Astrocyte (in vitro differentiated cells and primary cell): Measurements from ENCODE around the gene GPR162. TPM values are rescaled to one million over a fixed set of nuclear protein-coding genes. Genes with fewer than 3 reads are reported as not detected.

Source experiments
- DNase-seq: peaks from one replicate; pipeline ENCODE4 v3.0.0-alpha.2; 2010; ENCODE audit warnings: low read depth
- FAIRE-seq: peaks from 2 replicates; lab custom pipeline; 2011; peaks lifted over from hg19 to GRCh38; lab: Jason Lieb, UNC
- H2AFZ ChIP-seq: 2 replicates; pipeline ENCODE4 v1.6.0; 2012; ENCODE audit warnings: low read depth, low read length, inconsistent platforms
- H3K27ac ChIP-seq: 2 replicates; pipeline ENCODE4 v1.5.1; 2011; ENCODE audit warnings: low read depth, low read length, inconsistent platforms
- H3K27me3 ChIP-seq: 2 replicates; pipeline ENCODE4 v1.6.0; 2011; ENCODE audit warnings: low read length, inconsistent platforms; ENCODE audit not compliant: insufficient read depth
- H3K36me3 ChIP-seq: 2 replicates; pipeline ENCODE4 v1.5.1; 2011; ENCODE audit warnings: low read length, inconsistent platforms; ENCODE audit not compliant: insufficient read depth
- H3K4me1 ChIP-seq: 2 replicates; pipeline ENCODE4 v1.5.1; 2011; ENCODE audit warnings: low read length, inconsistent platforms; ENCODE audit not compliant: insufficient read depth
- H3K4me2 ChIP-seq: 2 replicates; pipeline ENCODE4 v1.6.0; 2012; ENCODE audit warnings: low read length, inconsistent platforms
- H3K4me3 ChIP-seq: 2 replicates; pipeline ENCODE4 v1.5.1; 2011; ENCODE audit warnings: low read depth, mild to moderate bottlenecking, low read length, inconsistent platforms; ENCODE audit not compliant: insufficient read depth
- H3K79me2 ChIP-seq: 2 replicates; pipeline ENCODE4 v1.6.0; 2012; ENCODE audit warnings: mild to moderate bottlenecking, low read length, inconsistent platforms; ENCODE audit not compliant: insufficient read depth
- H3K9ac ChIP-seq: 2 replicates; pipeline ENCODE4 v1.6.0; 2012; ENCODE audit warnings: mild to moderate bottlenecking, low read length, inconsistent platforms
- H3K9me3 ChIP-seq: 2 replicates; pipeline ENCODE4 v1.5.1; 2012; ENCODE audit warnings: low read depth, mild to moderate bottlenecking, low read length, inconsistent platforms; ENCODE audit not compliant: insufficient read depth
- H4K20me1 ChIP-seq: 2 replicates; pipeline ENCODE4 v1.6.0; 2012; ENCODE audit warnings: low read length, inconsistent platforms; ENCODE audit not compliant: insufficient read depth
- H3K27ac Mint-ChIP-seq: one replicate; pipeline ENCODE4 v1.8.0; 2021; ENCODE audit warnings: mild to moderate bottlenecking, mixed read lengths; ENCODE audit not compliant: unreplicated experiment
- H3K27me3 Mint-ChIP-seq: one replicate; pipeline ENCODE4 v1.8.0; 2021; ENCODE audit warnings: low read depth, mixed read lengths; ENCODE audit not compliant: unreplicated experiment
- H3K36me3 Mint-ChIP-seq: one replicate; pipeline ENCODE4 v1.8.0; 2021; ENCODE audit warnings: low read depth, mixed read lengths; ENCODE audit not compliant: unreplicated experiment
- H3K4me1 Mint-ChIP-seq: one replicate; pipeline ENCODE4 v1.8.0; 2021; ENCODE audit warnings: low read depth, mixed read lengths; ENCODE audit not compliant: unreplicated experiment
- H3K4me3 Mint-ChIP-seq: one replicate; pipeline ENCODE4 v1.8.0; 2021; ENCODE audit warnings: mild to moderate bottlenecking, moderate library complexity, mixed read lengths; ENCODE audit not compliant: unreplicated experiment
- H3K9me3 Mint-ChIP-seq: one replicate; pipeline ENCODE4 v1.8.0; 2021; ENCODE audit warnings: mild to moderate bottlenecking, mixed read lengths; ENCODE audit not compliant: unreplicated experiment
- EZH2 ChIP-seq: IDR thresholded peaks from 2 replicates; pipeline ENCODE4 v1.6.1; 2012; ENCODE audit warnings: mild to moderate bottlenecking, low read length, inconsistent platforms; ENCODE audit not compliant: insufficient read depth
- total RNA-seq: library from RNA; stranded (reverse); gene quantifications from 2 replicates; pipeline ENCODE4 v1.2.1, GENCODE V29; 2021
- TF ChIP-seq, protein P1 (sequence below): IDR thresholded peaks from 2 replicates; pipeline ENCODE4 v1.5.1; 2011; ENCODE audit warnings: low read depth, mild to moderate bottlenecking, inconsistent platforms, low read length, moderate library complexity; ENCODE audit not compliant: insufficient read depth

The GPR162 gene
- total RNA-seq, 1 donor from 2014 or later: 6.2 TPM

- Histone ChIP-seq H3K27ac (no peak overlapping the region), H3K9me3 (no peaks in the 10 kb centered on the region), H3K79me2 (peaks cover 5% of the 10 kb centered on the region), H2AFZ (no peak overlapping the region), H3K27me3 (no peaks in the 10 kb centered on the region), H4K20me1 (no peaks in the 10 kb centered on the region), H3K36me3 (no peaks in the 10 kb centered on the region), H3K4me3 (no peak overlapping the region), H3K4me2 (no peak overlapping the region), H3K9ac (no peak overlapping the region), H3K4me1 (peaks cover 22% of the 10 kb centered on the region)
- no peak overlapping the region for H3K4me3 Mint-ChIP-seq
- H3K4me1 Mint-ChIP-seq: peaks cover 32% of the 10 kb centered on the region
- TF ChIP-seq EZH2: no peak
- TF ChIP-seq, protein P1, sequence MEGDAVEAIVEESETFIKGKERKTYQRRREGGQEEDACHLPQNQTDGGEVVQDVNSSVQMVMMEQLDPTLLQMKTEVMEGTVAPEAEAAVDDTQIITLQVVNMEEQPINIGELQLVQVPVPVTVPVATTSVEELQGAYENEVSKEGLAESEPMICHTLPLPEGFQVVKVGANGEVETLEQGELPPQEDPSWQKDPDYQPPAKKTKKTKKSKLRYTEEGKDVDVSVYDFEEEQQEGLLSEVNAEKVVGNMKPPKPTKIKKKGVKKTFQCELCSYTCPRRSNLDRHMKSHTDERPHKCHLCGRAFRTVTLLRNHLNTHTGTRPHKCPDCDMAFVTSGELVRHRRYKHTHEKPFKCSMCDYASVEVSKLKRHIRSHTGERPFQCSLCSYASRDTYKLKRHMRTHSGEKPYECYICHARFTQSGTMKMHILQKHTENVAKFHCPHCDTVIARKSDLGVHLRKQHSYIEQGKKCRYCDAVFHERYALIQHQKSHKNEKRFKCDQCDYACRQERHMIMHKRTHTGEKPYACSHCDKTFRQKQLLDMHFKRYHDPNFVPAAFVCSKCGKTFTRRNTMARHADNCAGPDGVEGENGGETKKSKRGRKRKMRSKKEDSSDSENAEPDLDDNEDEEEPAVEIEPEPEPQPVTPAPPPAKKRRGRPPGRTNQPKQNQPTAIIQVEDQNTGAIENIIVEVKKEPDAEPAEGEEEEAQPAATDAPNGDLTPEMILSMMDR: no peak
- FAIRE-seq (no peak), DNase-seq (no peak)
- H3K27me3 Mint-ChIP-seq: no peaks in the 10 kb centered on the region
- no peak overlapping the region for H3K27ac Mint-ChIP-seq
- H3K9me3 Mint-ChIP-seq: no peaks in the 10 kb centered on the region
- H3K36me3 Mint-ChIP-seq: peaks cover 4% of the 10 kb centered on the region
Observed at GRCh38 chr12:6823182-6824084, 1.8 kb downstream of the GPR162 start.

- no peaks in the 10 kb centered on the region for H3K9me3 ChIP-seq
- FAIRE-seq (no peak), DNase-seq (no peak)
- no peaks in the 10 kb centered on the region for H3K27me3 ChIP-seq
- no peaks in the 10 kb centered on the region for H4K20me1 ChIP-seq
- H3K36me3 Mint-ChIP-seq: peaks cover 4% of the 10 kb centered on the region
- H3K27me3 Mint-ChIP-seq: no peaks in the 10 kb centered on the region
- no peaks in the 10 kb centered on the region for H3K36me3 ChIP-seq
- no peak overlapping the region for H3K4me2 ChIP-seq
- H3K4me3 ChIP-seq: no peak overlapping the region
- peaks cover 13% of the 10 kb centered on the region for H3K79me2 ChIP-seq
- H3K4me3 Mint-ChIP-seq: peak overlapping the region; percentile 63
- H3K9me3 Mint-ChIP-seq: no peaks in the 10 kb centered on the region
- H3K9ac ChIP-seq: no peak overlapping the region
- H3K4me1 ChIP-seq: peaks cover 22% of the 10 kb centered on the region
- H3K27ac Mint-ChIP-seq: peak overlapping the region; percentile 56
- TF ChIP-seq, protein P1: no peak
- no peak for TF ChIP-seq EZH2
- H3K27ac ChIP-seq: no peak overlapping the region
- H2AFZ ChIP-seq: no peak overlapping the region
- peaks cover 32% of the 10 kb centered on the region for H3K4me1 Mint-ChIP-seq
Observed at GRCh38 chr12:6824085-6824775, 2.6 kb downstream of the GPR162 start.
